Measurements from ENCODE around the gene COL25A1.

COL25A1 gene

DNA sequence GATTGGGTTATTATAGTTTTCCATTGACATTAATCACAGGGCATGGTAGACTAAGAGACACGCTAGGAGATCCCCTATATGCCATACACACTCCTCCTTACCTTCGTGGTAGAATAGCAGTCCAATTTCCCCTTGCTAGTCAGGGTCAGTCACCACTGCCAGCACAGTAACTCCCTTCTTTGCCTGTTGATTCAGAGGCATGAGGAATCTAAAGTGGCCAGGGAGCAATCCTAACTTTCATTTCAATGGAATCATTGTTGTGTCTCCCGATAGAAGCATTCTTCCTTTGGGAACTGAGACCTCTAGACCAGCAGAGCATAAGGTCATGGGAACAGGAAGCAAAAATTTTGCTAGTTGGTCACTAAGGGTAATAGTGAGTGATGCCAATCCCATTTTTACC lies 51.1 kb downstream of the COL25A1 start:
- no peak for DNase-seq (ENCODE audit: low spot score)
- TF ChIP-seq, protein P1, sequence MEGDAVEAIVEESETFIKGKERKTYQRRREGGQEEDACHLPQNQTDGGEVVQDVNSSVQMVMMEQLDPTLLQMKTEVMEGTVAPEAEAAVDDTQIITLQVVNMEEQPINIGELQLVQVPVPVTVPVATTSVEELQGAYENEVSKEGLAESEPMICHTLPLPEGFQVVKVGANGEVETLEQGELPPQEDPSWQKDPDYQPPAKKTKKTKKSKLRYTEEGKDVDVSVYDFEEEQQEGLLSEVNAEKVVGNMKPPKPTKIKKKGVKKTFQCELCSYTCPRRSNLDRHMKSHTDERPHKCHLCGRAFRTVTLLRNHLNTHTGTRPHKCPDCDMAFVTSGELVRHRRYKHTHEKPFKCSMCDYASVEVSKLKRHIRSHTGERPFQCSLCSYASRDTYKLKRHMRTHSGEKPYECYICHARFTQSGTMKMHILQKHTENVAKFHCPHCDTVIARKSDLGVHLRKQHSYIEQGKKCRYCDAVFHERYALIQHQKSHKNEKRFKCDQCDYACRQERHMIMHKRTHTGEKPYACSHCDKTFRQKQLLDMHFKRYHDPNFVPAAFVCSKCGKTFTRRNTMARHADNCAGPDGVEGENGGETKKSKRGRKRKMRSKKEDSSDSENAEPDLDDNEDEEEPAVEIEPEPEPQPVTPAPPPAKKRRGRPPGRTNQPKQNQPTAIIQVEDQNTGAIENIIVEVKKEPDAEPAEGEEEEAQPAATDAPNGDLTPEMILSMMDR (IDR thresholded peaks at IDR 0.05; ENCODE audit: borderline replicate concordance, control extremely low read depth, extremely low read depth, insufficient read depth, missing control alignments) = no peak
- in situ Hi-C loops (cut with MboI; ENCODE audit: low sequenced_read_pairs, unreplicated experiment) = no loop called here

DNA sequence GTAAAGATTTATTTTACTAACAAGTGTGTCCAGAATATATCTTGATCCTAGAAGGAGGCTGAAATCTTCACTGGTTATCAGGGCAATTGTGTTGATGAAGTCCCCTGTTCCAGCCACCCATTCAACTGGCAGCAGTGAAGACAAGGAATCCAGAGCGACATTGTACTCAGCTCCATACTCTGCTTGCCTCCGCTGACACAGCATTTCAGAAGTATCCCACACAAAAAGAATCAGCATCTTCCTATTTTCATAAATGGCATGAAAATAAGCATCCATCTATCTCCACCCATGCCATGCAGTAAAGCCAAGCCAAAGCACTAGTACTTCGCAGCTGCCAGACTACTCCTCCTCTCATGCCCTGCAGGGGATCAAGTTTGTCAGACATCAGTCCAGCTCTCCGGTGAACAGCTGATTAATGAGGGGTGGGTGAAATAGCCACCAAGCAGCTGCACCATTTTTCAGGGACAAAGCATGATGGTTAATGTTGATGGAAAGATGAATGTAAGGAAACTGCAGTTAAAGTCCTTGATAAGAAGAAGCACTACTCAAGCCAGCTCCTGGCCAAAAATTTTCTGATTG lies 54.0 kb downstream of the COL25A1 start:
- in situ Hi-C loops (cut with MboI; ENCODE audit: low sequenced_read_pairs, unreplicated experiment) = no loop called here
- no peak for DNase-seq (ENCODE audit: low spot score)
- TF ChIP-seq, protein P1 (IDR thresholded peaks at IDR 0.05; ENCODE audit: borderline replicate concordance, control extremely low read depth, extremely low read depth, insufficient read depth, missing control alignments) = no peak

DNA sequence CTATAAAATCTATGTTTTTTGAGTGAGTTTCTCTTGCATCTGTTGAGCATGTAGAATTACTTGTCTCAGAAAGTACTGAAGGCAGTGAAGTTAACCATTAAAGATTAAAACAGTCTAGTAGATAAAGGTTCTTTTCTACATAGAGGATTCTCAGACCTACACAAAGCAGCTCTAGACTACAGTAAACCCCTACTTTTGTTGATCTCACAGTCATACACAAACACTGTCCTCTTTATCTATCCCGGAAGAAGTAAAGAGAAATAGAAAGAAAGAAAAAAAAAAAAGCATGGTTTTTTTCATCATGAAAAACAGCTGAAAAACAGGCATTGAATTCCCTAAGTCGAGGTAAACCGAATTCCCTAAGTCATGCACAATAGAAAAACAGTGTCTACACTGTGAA lies 58.6 kb downstream of the COL25A1 start:
- in situ Hi-C loops (cut with MboI; ENCODE audit: low sequenced_read_pairs, unreplicated experiment) = no loop called here
- TF ChIP-seq, protein P1 (IDR thresholded peaks at IDR 0.05; ENCODE audit: borderline replicate concordance, control extremely low read depth, extremely low read depth, insufficient read depth, missing control alignments) = no peak
- DNase-seq (ENCODE audit: low spot score) = no peak

DNA sequence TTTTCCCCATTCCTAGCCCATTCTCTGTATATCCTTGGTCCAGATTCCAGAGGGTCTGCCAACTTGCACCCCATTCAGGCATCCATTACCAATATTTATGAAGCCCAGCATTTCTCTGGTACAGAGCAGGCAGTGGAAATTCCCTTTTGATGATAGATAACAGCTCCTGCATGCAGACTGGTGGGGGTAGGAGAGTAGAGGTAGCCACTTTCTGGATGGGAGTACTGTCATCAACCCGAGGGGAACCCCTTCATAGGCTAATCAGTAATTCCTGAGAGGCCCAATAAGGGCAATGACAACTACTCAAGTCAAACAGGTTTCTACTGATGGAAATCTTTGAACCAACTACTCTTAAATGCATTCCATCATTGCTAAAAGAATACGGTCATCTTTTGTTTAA lies 63.7 kb downstream of the COL25A1 start:
- DNase-seq (ENCODE audit: low spot score) = no peak
- in situ Hi-C loops (cut with MboI; ENCODE audit: low sequenced_read_pairs, unreplicated experiment) = no loop called here
- TF ChIP-seq, protein P1 (IDR thresholded peaks at IDR 0.05; ENCODE audit: borderline replicate concordance, control extremely low read depth, extremely low read depth, insufficient read depth, missing control alignments) = no peak

DNA sequence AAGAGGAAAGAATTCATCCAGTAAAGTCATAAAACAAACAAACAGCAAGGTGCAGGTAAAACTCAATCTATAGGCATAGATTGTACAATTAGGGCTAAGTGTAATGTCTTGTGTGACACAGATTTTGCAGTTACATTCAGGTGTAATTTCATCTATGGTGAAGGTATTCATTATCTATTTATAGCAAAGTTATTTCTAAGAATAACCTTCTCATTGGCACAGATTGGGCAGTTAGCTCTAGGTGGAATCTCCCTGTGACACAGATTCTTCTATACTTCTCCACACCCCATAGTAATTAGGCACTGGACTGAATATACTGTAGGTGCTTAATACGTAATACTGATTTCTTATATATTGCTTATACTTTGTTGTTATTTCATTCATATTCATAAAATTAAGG lies 66.8 kb downstream of the COL25A1 start:
- TF ChIP-seq, protein P1 (IDR thresholded peaks at IDR 0.05; ENCODE audit: borderline replicate concordance, control extremely low read depth, extremely low read depth, insufficient read depth, missing control alignments) = no peak
- no peak for DNase-seq (ENCODE audit: low spot score)
- in situ Hi-C loops (cut with MboI; ENCODE audit: low sequenced_read_pairs, unreplicated experiment) = no loop called here

DNA sequence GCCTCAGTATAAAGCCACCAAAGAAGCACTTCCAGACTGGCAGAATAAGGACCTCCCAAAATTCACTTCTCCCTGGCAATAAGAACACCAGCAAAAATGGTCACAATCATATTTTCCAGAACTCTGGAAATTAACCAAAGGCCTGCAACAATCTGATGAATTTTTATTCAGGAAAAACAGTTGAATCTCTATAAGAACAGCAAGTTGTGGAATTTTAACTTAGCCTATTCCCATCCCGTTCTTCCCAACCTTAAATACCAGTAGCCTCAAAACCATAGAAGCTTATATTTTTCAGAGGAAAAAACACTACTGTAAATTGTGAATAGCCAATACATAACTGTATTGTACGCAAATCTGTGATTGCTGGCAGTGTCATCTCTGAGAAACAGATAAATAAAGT lies 67.9 kb downstream of the COL25A1 start:
- in situ Hi-C loops (cut with MboI; ENCODE audit: low sequenced_read_pairs, unreplicated experiment) = no loop called here
- no peak for DNase-seq (ENCODE audit: low spot score)

More for the DNA sequence above, 67.9 kb downstream of the COL25A1 start:
- TF ChIP-seq, protein P1 (IDR thresholded peaks at IDR 0.05; ENCODE audit: borderline replicate concordance, control extremely low read depth, extremely low read depth, insufficient read depth, missing control alignments) = no peak

All from GM13976 (cell line).